GM06990 (cell line): ENCODE results near the gene ANKS1B.

Experiments
- DNase-seq: peaks from one replicate; pipeline ENCODE4 v3.0.0-alpha.2; 2011; ENCODE audit not compliant: insufficient read length; ENCODE audit errors: extremely low read depth
- H3K27me3 ChIP-seq: replicated peaks from 2 replicates; pipeline ENCODE4 v1.6.0; 2011; ENCODE audit warnings: low read length; ENCODE audit not compliant: control insufficient read depth, insufficient read depth
- H3K36me3 ChIP-seq: 2 replicates; pipeline ENCODE4 v1.5.1; 2011; ENCODE audit warnings: low read length; ENCODE audit not compliant: control insufficient read depth, insufficient read depth
- H3K4me3 ChIP-seq: replicated peaks from 2 replicates; pipeline ENCODE4 v1.5.1; 2011; ENCODE audit warnings: low read depth, mild to moderate bottlenecking, control low read depth, low read length
- CTCF ChIP-seq: IDR thresholded peaks from 2 replicates; pipeline ENCODE4 v1.5.1; 2011; ENCODE audit warnings: low read length, control low read depth, mild to moderate bottlenecking, inconsistent platforms; ENCODE audit not compliant: insufficient read depth, poor library complexity, severe bottlenecking

ANKS1B gene

GRCh38 chr12:98686603-98687002 lies 1298.1 kb downstream of the ANKS1B start:
- H3K4me3 ChIP-seq = no peak overlapping the region
- TF ChIP-seq CTCF = no peak
- DNase-seq = no peak
- H3K27me3 ChIP-seq = no peaks in the 10 kb centered on the region
- H3K36me3 ChIP-seq = peaks cover 1% of the 10 kb centered on the region
